Measurements from ENCODE around the gene PFKM. TPM values are rescaled to one million over a fixed set of nuclear protein-coding genes. Genes with fewer than 3 reads are reported as not detected.

The PFKM gene
- 39.0 and 53.3 TPM in 2 replicates for total RNA-seq

DNA sequence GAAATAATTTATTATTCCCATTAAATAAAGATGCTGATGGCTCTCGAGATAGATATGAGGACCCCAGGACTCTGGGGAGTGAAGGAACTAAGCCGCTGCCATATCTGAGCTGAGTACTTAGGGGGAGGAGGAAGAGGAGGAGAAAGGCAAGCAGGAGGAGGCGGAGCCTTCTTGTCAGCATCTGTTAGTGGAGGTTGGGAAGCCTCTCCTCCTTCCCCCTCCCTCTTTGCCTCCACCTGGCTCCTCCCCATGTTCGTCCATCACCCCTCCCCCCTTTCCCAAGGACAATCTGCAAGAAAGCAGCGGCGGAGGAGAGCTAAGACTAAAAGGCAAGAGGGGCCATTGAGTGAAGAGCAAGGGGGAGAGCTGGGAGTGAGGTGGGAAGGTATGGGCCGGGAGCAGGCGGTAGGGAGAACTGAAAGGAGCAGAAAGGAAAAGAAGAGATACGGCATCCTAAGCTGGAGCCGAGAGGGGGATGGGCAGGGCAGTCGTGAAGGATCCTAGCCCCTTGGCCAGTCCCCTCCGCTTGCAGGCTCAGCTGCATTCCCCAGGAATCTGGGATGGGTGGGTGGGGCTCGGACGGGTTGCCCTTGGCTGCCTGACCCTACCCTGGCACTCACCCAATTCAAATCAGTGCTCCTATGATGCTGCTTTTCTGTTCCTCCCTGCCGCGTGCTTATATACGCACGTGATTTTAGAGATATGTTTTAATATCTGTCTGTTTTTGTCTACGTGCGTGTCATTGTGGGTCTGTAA, at the start of gene PFKM:
Gene PFKM, plus strand, starts transcription at position 287 of the 756 bp plus-strand sequence. CDS start 3,411 bp downstream, outside the sequence.

GRCh38 chr12:48105867-48106680, 13.1 kb upstream of the PFKM start, which contains the start of gene SENP1:
Gene SENP1, minus strand, starts transcription at chr12:48106079. Its CDS starts 4,607 bp downstream, at chr12:48101472.

GRCh38 chr12:48157018-48157888, 38.1 kb downstream of the PFKM start, which contains the start of gene ASB8:
Gene ASB8, minus strand, starts transcription at chr12:48157515. Its CDS starts 4,019 bp downstream, at chr12:48153496.

GRCh38 chr12:48183091-48183875, 64.1 kb downstream of the PFKM start, which contains the start of gene CCDC184:
Gene CCDC184, plus strand, starts transcription at chr12:48183644. Its CDS starts 479 bp downstream, at chr12:48184123.

Other genes starting within 250 kb of the PFKM start
- 3.7 and 12.4 TPM in 2 replicates for gene VDR, start 214.4 kb upstream of the PFKM start, total RNA-seq
- 33.5 and 55.7 TPM in 2 replicates for gene TMEM106C, start 155.8 kb upstream of the PFKM start, total RNA-seq
- gene COL2A1, start 114.9 kb upstream of the PFKM start, total RNA-seq: 0.56 and 1.0 TPM in 2 replicates
- 19.4 and 24.8 TPM in 2 replicates for gene SENP1, start 13.3 kb upstream of the PFKM start, total RNA-seq
- gene ASB8, start 38.2 kb downstream of the PFKM start, total RNA-seq: 13.4 and 13.7 TPM in 2 replicates
- 1.8 and 3.7 TPM in 2 replicates for gene CCDC184, start 64.3 kb downstream of the PFKM start, total RNA-seq
- not detected in 2 replicates for gene OR10AD1, start 83.9 kb downstream of the PFKM start, total RNA-seq
- gene ZNF641, start 231.6 kb downstream of the PFKM start, total RNA-seq: 1.3 and 5.4 TPM in 2 replicates

Measured in epithelial cell of alveolus of lung (primary cell).